H9 (cell line): ENCODE results near the gene GABARAPL2. TPM values are rescaled to one million over a fixed set of nuclear protein-coding genes. Genes with fewer than 3 reads are reported as not detected.

Experiments used
- DNase-seq: peaks from one replicate; pipeline ENCODE4 v3.0.0-alpha.2; 2017
- H2AFZ ChIP-seq: one replicate; pipeline ENCODE4 v1.6.1; 2013; ENCODE audit warnings: mild to moderate bottlenecking, low read length, control low read depth, moderate library complexity
- H2AK5ac ChIP-seq: 2 replicates; pipeline ENCODE4 v1.6.1; 2013; ENCODE audit warnings: low read length, control low read depth, mixed read lengths; ENCODE audit not compliant: insufficient read length
- H2BK120ac ChIP-seq: one replicate; pipeline ENCODE4 v1.6.1; 2013; ENCODE audit warnings: low read depth, mild to moderate bottlenecking, low read length, control low read depth, inconsistent platforms; ENCODE audit not compliant: poor library complexity, severe bottlenecking
- H2BK12ac ChIP-seq: 2 replicates; pipeline ENCODE4 v1.6.1; 2013; ENCODE audit warnings: low read length, control low read depth, mixed read lengths, low read depth; ENCODE audit not compliant: insufficient read length
- H2BK15ac ChIP-seq: 2 replicates; pipeline ENCODE4 v1.6.1; 2013; ENCODE audit warnings: low read depth, low read length, control low read depth
- H2BK20ac ChIP-seq: one replicate; pipeline ENCODE4 v1.6.1; 2013; ENCODE audit warnings: low read depth, mild to moderate bottlenecking, low read length, control low read depth, inconsistent platforms; ENCODE audit not compliant: poor library complexity, severe bottlenecking
- H2BK5ac ChIP-seq: 2 replicates; pipeline ENCODE4 v1.6.1; 2013; ENCODE audit warnings: low read length, control low read depth, mixed read lengths; ENCODE audit not compliant: insufficient read length
- H3K14ac ChIP-seq: 2 replicates; pipeline ENCODE4 v1.6.1; 2013; ENCODE audit warnings: low read length, control low read depth; ENCODE audit not compliant: insufficient read depth
- H3K18ac ChIP-seq: 2 replicates; pipeline ENCODE4 v1.6.1; 2013; ENCODE audit warnings: low read depth, mild to moderate bottlenecking, mixed read lengths, low read length, control low read depth; ENCODE audit not compliant: insufficient read length
- H3K23ac ChIP-seq: 2 replicates; pipeline ENCODE4 v1.6.1; 2013; ENCODE audit warnings: low read length, control low read depth, mixed read lengths, low read depth; ENCODE audit not compliant: insufficient read length
- H3K23me2 ChIP-seq: 2 replicates; pipeline ENCODE4 v1.6.1; 2013; ENCODE audit warnings: low read depth, mild to moderate bottlenecking, mixed read lengths, low read length, control low read depth; ENCODE audit not compliant: insufficient read length, poor library complexity, severe bottlenecking
- H3K27ac ChIP-seq: 2 replicates; pipeline ENCODE4 v1.5.1; 2013; ENCODE audit warnings: low read length, control low read depth, mixed read lengths, low read depth; ENCODE audit not compliant: insufficient read length
- H3K27me3 ChIP-seq: 2 replicates; pipeline ENCODE4 v1.6.1; 2013; ENCODE audit warnings: low read length, control low read depth, inconsistent platforms; ENCODE audit not compliant: insufficient read depth
- H3K4ac ChIP-seq: 2 replicates; pipeline ENCODE4 v1.6.1; 2013; ENCODE audit warnings: low read depth, mild to moderate bottlenecking, control low read depth, inconsistent platforms, low read length, moderate library complexity
- H3K4me1 ChIP-seq: 2 replicates; pipeline ENCODE4 v1.6.1; 2013; ENCODE audit warnings: low read length, control low read depth, inconsistent platforms; ENCODE audit not compliant: insufficient read depth
- H3K4me2 ChIP-seq: 2 replicates; pipeline ENCODE4 v1.6.1; 2013; ENCODE audit warnings: low read length, control low read depth, mixed read lengths; ENCODE audit not compliant: insufficient read length, insufficient read depth
- H3K56ac ChIP-seq: 2 replicates; pipeline ENCODE4 v1.6.1; 2013; ENCODE audit warnings: low read depth, mild to moderate bottlenecking, mixed read lengths, low read length, control low read depth; ENCODE audit not compliant: insufficient read length
- H3K79me1 ChIP-seq: 2 replicates; pipeline ENCODE4 v1.6.1; 2013; ENCODE audit warnings: low read depth, mild to moderate bottlenecking, moderate library complexity, low read length, control low read depth, inconsistent platforms; ENCODE audit not compliant: insufficient read depth, poor library complexity, severe bottlenecking
- H3K79me2 ChIP-seq: 2 replicates; pipeline ENCODE4 v1.6.1; 2013; ENCODE audit warnings: low read length, control low read depth, inconsistent platforms; ENCODE audit not compliant: insufficient read depth
- H3K9ac ChIP-seq: 2 replicates; pipeline ENCODE4 v1.6.1; 2013; ENCODE audit warnings: low read length, control low read depth, mixed read lengths; ENCODE audit not compliant: insufficient read length; ENCODE audit errors: extremely low read depth
- H3K9me3 ChIP-seq: one replicate; pipeline ENCODE4 v1.6.1; 2013; ENCODE audit warnings: low read depth, low read length, inconsistent platforms; ENCODE audit not compliant: control insufficient read depth
- H3T11ph ChIP-seq: one replicate; pipeline ENCODE4 v1.6.1; 2013; ENCODE audit warnings: mild to moderate bottlenecking, low read length, control low read depth, inconsistent platforms
- H4K20me1 ChIP-seq: one replicate; pipeline ENCODE4 v1.6.1; 2013; ENCODE audit not compliant: control insufficient read depth, insufficient read length, insufficient read depth
- H4K5ac ChIP-seq: 2 replicates; pipeline ENCODE4 v1.6.1; 2013; ENCODE audit warnings: low read depth, mild to moderate bottlenecking, mixed read lengths, low read length, control low read depth; ENCODE audit not compliant: insufficient read length
- H4K8ac ChIP-seq: replicated peaks from 2 replicates; pipeline ENCODE4 v1.6.1; 2013; ENCODE audit warnings: low read length, control low read depth, mixed read lengths, low read depth; ENCODE audit not compliant: insufficient read length
- H4K91ac ChIP-seq: 2 replicates; pipeline ENCODE4 v1.6.1; 2013; ENCODE audit warnings: low read depth, mild to moderate bottlenecking, moderate library complexity, mixed read lengths, low read length, control low read depth; ENCODE audit not compliant: insufficient read length
- H3K27ac Mint-ChIP-seq, 3 experiments: 2 replicates in 2 of 3; 3 replicates in 1 of 3; pipeline ENCODE4 v1.8.0; 2020 to 2021; ENCODE audit warnings: mixed read lengths in 3 of 3, mild to moderate bottlenecking in 1 of 3, moderate library complexity in 1 of 3
- H3K27me3 Mint-ChIP-seq: 2 replicates; pipeline ENCODE4 v1.8.0; 2021; ENCODE audit warnings: low read depth, mild to moderate bottlenecking, moderate library complexity, mixed read lengths
- H3K36me3 Mint-ChIP-seq, 3 experiments: 2 replicates in 2 of 3; 3 replicates in 1 of 3; pipeline ENCODE4 v1.8.0; 2020 to 2021; ENCODE audit warnings: low read depth in 3 of 3, mixed read lengths in 3 of 3; ENCODE audit not compliant: insufficient read depth in 1 of 3
- H3K4me1 Mint-ChIP-seq, 2 experiments: 2 replicates each; pipeline ENCODE4 v1.8.0; 2020; ENCODE audit warnings: mixed read lengths in 2 of 2
- H3K4me3 Mint-ChIP-seq, 2 experiments: 2 replicates in 1 of 2; 3 replicates in 1 of 2; pipeline ENCODE4 v1.8.0; 2020 to 2021; ENCODE audit warnings: mild to moderate bottlenecking in 2 of 2, mixed read lengths in 2 of 2, moderate library complexity in 1 of 2
- H3K9me3 Mint-ChIP-seq, 2 experiments: 2 replicates in 1 of 2; 3 replicates in 1 of 2; pipeline ENCODE4 v1.8.0; 2020; ENCODE audit warnings: mild to moderate bottlenecking in 2 of 2, mixed read lengths in 2 of 2, moderate library complexity in 1 of 2
- WGBS: extraction: QIAGEN DNeasy Blood & Tissue Kit; methylation state at CpG from one replicate; pipeline ENCODE4 v1.1.7; 2013; ENCODE audit warnings: missing lambda C conversion rate, low lambda C conversion rate, mixed read lengths; ENCODE audit not compliant: insufficient read length; ENCODE audit errors: extremely low coverage; 5-methylcytosine and 5-hydroxymethylcytosine counted together
- total RNA-seq: library from RNA; stranded (reverse); gene quantifications from 2 replicates; pipeline ENCODE4 v1.2.1, GENCODE V29; 2021
- TF ChIP-seq, protein P1 (sequence below): fragments of 200-600 bp; sonication (generic); conservative IDR thresholded peaks from 3 replicates; pipeline ENCODE4 v1.8.0; 2021; ENCODE audit warnings: antibody characterized with exemption, mild to moderate bottlenecking

The GABARAPL2 gene
- total RNA-seq, 1 experiment from 2014 or later: 62.6 TPM

DNA sequence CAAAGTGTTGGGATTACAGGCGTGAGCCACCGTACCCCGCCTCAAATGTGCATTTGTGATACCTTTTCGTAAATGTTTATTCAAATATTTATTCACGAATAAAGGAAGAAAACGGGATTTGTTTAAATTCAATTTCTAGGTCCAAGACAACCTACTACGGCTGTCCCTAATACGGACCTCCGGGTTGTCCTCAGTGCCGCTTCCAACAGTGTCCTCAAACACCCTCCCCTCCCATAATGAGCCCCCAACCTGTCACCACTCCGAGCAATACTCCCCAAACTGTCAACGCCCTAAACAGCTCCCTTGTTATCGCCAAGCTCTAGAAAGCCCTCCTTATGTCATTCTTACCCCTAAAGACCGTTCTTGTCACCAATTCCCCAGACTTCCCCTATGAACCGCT is 539 bp upstream of the GABARAPL2 start:
- WGBS: no CpG with 5 or more reads among the region's 15 CpGs
- Mint-ChIP-seq H3K9me3 (no peaks in the 10 kb centered on the region), H3K4me1 (peaks cover 23 to 28% of the 10 kb centered on the region in 2 experiments), H3K27me3 (no peaks in the 10 kb centered on the region), H3K27ac (peak overlapping the region in 2 of 3 experiments; percentile 17 to 61; a peak in 4 of 7 replicates), H3K36me3 (peaks cover 6 to 27% (median 25%) of the 10 kb centered on the region in 3 experiments), H3K4me3 (peak overlapping the region; percentile 96 to 99)
- no peak overlapping the region for H2BK15ac ChIP-seq
- H4K20me1 ChIP-seq: no peaks in the 10 kb centered on the region
- TF ChIP-seq, protein P1, sequence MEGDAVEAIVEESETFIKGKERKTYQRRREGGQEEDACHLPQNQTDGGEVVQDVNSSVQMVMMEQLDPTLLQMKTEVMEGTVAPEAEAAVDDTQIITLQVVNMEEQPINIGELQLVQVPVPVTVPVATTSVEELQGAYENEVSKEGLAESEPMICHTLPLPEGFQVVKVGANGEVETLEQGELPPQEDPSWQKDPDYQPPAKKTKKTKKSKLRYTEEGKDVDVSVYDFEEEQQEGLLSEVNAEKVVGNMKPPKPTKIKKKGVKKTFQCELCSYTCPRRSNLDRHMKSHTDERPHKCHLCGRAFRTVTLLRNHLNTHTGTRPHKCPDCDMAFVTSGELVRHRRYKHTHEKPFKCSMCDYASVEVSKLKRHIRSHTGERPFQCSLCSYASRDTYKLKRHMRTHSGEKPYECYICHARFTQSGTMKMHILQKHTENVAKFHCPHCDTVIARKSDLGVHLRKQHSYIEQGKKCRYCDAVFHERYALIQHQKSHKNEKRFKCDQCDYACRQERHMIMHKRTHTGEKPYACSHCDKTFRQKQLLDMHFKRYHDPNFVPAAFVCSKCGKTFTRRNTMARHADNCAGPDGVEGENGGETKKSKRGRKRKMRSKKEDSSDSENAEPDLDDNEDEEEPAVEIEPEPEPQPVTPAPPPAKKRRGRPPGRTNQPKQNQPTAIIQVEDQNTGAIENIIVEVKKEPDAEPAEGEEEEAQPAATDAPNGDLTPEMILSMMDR: no peak
- no peak overlapping the region for H2BK5ac ChIP-seq
- H4K5ac ChIP-seq: no peak overlapping the region
- no peak overlapping the region for H3K18ac ChIP-seq
- H3K79me1 ChIP-seq: no peaks in the 10 kb centered on the region
- no peak overlapping the region for H3K4ac ChIP-seq
- H3K79me2 ChIP-seq: no peaks in the 10 kb centered on the region; the same call in 1 of the 2 replicates
- H2BK12ac ChIP-seq: no peak overlapping the region
- H3K4me1 ChIP-seq: peaks cover 11% of the 10 kb centered on the region; the same call in 1 of the 2 replicates
- no peaks in the 10 kb centered on the region for H3K27me3 ChIP-seq
- no peak overlapping the region for H3K56ac ChIP-seq
- H4K91ac ChIP-seq: no peak overlapping the region
- H3K14ac ChIP-seq: no peak overlapping the region
- H3K9ac ChIP-seq: no peak overlapping the region
- no peak for DNase-seq
- no peak overlapping the region for H3T11ph ChIP-seq
- H3K27ac ChIP-seq: no peak overlapping the region
- H2BK120ac ChIP-seq: no peak overlapping the region
- H3K23me2 ChIP-seq: peaks cover 11% of the 10 kb centered on the region
- peak overlapping the region; percentile 94 for H3K4me2 ChIP-seq
- H2BK20ac ChIP-seq: no peak overlapping the region
- H3K23ac ChIP-seq: no peak overlapping the region
- no peak overlapping the region for H2AK5ac ChIP-seq
- H3K9me3 ChIP-seq: no peaks in the 10 kb centered on the region
- H2AFZ ChIP-seq: peak overlapping the region; percentile 99
- H4K8ac ChIP-seq: no peak overlapping the region
